DND-41 (cell line): ENCODE results near the gene HOXC10.

Experiments used
- EZH2 ChIP-seq: IDR thresholded peaks from 3 replicates; pipeline ENCODE4 v1.6.1; 2012; ENCODE audit warnings: borderline replicate concordance, low read depth, mild to moderate bottlenecking, moderate library complexity, low read length, inconsistent platforms; ENCODE audit not compliant: severe bottlenecking
- TF ChIP-seq, protein P1 (sequence below): IDR thresholded peaks from 2 replicates; pipeline ENCODE4 v1.5.1; 2012; ENCODE audit warnings: borderline replicate concordance, low read length, moderate library complexity, mild to moderate bottlenecking; ENCODE audit not compliant: poor library complexity, severe bottlenecking; ENCODE audit errors: extremely low read depth

DNA sequence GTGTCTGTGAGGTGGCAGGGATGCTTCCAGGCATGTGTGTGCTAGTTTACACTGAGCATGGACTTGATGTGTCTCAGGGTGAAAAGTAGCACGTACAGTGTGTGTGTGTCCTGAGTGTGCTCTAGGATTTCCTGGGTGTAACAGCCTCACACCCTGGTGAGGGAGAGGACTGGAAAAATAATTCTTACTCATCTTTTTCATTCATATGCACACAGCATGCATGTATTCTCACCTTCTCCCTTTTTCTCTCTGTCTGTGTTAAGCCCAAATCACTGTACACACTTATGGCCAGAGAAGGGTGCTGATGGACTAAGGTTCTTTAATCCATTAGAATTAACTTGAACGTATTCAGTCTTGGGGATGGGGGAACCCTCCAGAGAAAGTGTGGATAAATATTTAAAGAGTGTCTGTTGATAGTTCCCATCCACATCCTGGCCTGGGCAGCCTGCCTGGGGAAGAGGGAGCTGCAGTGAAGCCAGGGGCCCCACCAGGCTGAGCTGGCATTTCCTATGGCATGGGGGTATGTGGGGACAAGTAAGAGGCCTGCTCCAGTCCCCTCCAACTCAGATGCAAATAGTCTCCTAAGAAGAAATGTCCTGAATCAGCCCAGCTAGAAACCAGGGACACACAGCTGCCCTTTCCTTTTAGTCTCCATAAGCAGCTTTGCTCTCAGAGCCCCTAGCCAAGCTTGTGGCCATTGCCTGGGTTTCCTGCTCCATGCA lies 22.8 kb downstream of the HOXC10 start:
- TF ChIP-seq, protein P1, sequence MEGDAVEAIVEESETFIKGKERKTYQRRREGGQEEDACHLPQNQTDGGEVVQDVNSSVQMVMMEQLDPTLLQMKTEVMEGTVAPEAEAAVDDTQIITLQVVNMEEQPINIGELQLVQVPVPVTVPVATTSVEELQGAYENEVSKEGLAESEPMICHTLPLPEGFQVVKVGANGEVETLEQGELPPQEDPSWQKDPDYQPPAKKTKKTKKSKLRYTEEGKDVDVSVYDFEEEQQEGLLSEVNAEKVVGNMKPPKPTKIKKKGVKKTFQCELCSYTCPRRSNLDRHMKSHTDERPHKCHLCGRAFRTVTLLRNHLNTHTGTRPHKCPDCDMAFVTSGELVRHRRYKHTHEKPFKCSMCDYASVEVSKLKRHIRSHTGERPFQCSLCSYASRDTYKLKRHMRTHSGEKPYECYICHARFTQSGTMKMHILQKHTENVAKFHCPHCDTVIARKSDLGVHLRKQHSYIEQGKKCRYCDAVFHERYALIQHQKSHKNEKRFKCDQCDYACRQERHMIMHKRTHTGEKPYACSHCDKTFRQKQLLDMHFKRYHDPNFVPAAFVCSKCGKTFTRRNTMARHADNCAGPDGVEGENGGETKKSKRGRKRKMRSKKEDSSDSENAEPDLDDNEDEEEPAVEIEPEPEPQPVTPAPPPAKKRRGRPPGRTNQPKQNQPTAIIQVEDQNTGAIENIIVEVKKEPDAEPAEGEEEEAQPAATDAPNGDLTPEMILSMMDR = no peak
- TF ChIP-seq EZH2 = no peak
